IMR-90 (cell line): ENCODE data around the gene HAS3. TPM values are rescaled to one million over a fixed set of nuclear protein-coding genes. Genes with fewer than 3 reads are reported as not detected.

ENCODE experiments used
- ATAC-seq: fragments of 200-7000 bp; cut with Tn5 transposase; 2 replicates; pipeline ENCODE4 v1.9.1; 2020; ENCODE audit warnings: low read depth, mild to moderate bottlenecking, moderate library complexity
- BruUV-seq: library from RNA; stranded (reverse); fragments of 400-500 nt; replicated peaks from 2 replicates; lab custom pipeline; 2021; lab: Mats Ljungman, UMichigan
- CTCF ChIA-PET: fragments of 300-600 bp; formaldehyde crosslinking; extraction: SDS; loops from one replicate; lab custom pipeline; 2021; ENCODE audit warnings: antibody characterized with exemption; lab: Yijun Ruan, JAX
- POLR2A ChIA-PET: fragments of 300-600 bp; sonication (Branson Sonifier 250); formaldehyde crosslinking; loops from one replicate; lab custom pipeline; 2022; ENCODE audit warnings: antibody characterized with exemption; ENCODE audit not compliant: unreplicated experiment; lab: Charles Lee
- DNase-seq: peaks from one replicate; pipeline ENCODE4 v3.0.0; 2013
- H2AFZ ChIP-seq: replicated peaks from 2 replicates; pipeline ENCODE3; 2013; ENCODE audit warnings: low read length, mild to moderate bottlenecking; ENCODE audit not compliant: poor library complexity
- H2AK5ac ChIP-seq: 2 replicates; pipeline ENCODE4 v1.6.1; 2013; ENCODE audit warnings: low read depth, low read length, inconsistent platforms
- H2AK9ac ChIP-seq: replicated peaks from 2 replicates; pipeline ENCODE3; 2013; ENCODE audit warnings: mild to moderate bottlenecking, low read depth, low read length, moderate library complexity; ENCODE audit not compliant: poor library complexity
- H2BK120ac ChIP-seq: 2 replicates; pipeline ENCODE4 v1.6.1; 2013; ENCODE audit warnings: low read depth, low read length, inconsistent platforms
- H2BK15ac ChIP-seq: 3 replicates; pipeline ENCODE4 v1.6.1; 2013; ENCODE audit warnings: low read depth, low read length, inconsistent platforms
- H2BK20ac ChIP-seq: 2 replicates; pipeline ENCODE4 v1.6.1; 2013; ENCODE audit warnings: low read depth, mild to moderate bottlenecking, inconsistent platforms, low read length, moderate library complexity
- H2BK5ac ChIP-seq: 2 replicates; pipeline ENCODE4 v1.6.1; 2013; ENCODE audit warnings: mild to moderate bottlenecking, low read depth, low read length, inconsistent platforms; ENCODE audit not compliant: poor library complexity, severe bottlenecking
- H3K14ac ChIP-seq: replicated peaks from 2 replicates; pipeline ENCODE4 v1.6.1; 2013; ENCODE audit warnings: low read depth, low read length, inconsistent platforms
- H3K18ac ChIP-seq: 2 replicates; pipeline ENCODE4 v1.6.1; 2013; ENCODE audit warnings: low read depth, low read length, control low read depth
- H3K23ac ChIP-seq: 2 replicates; pipeline ENCODE4 v1.6.1; 2013; ENCODE audit warnings: low read depth, low read length, inconsistent platforms
- H3K27ac ChIP-seq: 2 replicates; pipeline ENCODE4 v1.5.1; 2013; ENCODE audit warnings: mild to moderate bottlenecking, control low read depth, low read length; ENCODE audit not compliant: insufficient read depth
- H3K27me3 ChIP-seq: 2 replicates; pipeline ENCODE4 v1.6.1; 2013; ENCODE audit warnings: low read length; ENCODE audit not compliant: control insufficient read depth, insufficient read depth
- H3K36me3 ChIP-seq: 2 replicates; pipeline ENCODE4 v1.6.1; 2013; ENCODE audit warnings: low read length, mixed read lengths; ENCODE audit not compliant: control insufficient read depth, insufficient read depth
- H3K4ac ChIP-seq: 2 replicates; pipeline ENCODE4 v1.6.1; 2013; ENCODE audit warnings: low read depth, low read length, inconsistent platforms
- H3K4me1 ChIP-seq: 2 replicates; pipeline ENCODE4 v1.6.1; 2013; ENCODE audit warnings: low read length, mixed read lengths; ENCODE audit not compliant: control insufficient read depth, insufficient read depth
- H3K4me2 ChIP-seq: 2 replicates; pipeline ENCODE4 v1.6.1; 2013; ENCODE audit warnings: low read depth, mild to moderate bottlenecking, control low read depth, low read length, moderate library complexity
- H3K4me3 ChIP-seq: 2 replicates; pipeline ENCODE4 v1.5.1; 2013; ENCODE audit warnings: low read depth, mild to moderate bottlenecking, control low read depth, low read length, moderate library complexity; ENCODE audit not compliant: insufficient read depth
- H3K56ac ChIP-seq: 2 replicates; pipeline ENCODE4 v1.6.1; 2013; ENCODE audit warnings: low read length, inconsistent platforms; ENCODE audit not compliant: insufficient read depth; ENCODE audit errors: extremely low read depth
- H3K79me1 ChIP-seq, 2 experiments: 2 replicates each; pipeline ENCODE4 v1.6.1; 2013; ENCODE audit warnings: low read length in 2 of 2, inconsistent platforms in 1 of 2, low read depth in 1 of 2
- H3K9ac ChIP-seq: 2 replicates; pipeline ENCODE4 v1.6.1; 2013; ENCODE audit warnings: low read depth, low read length, control low read depth
- H3K9me1 ChIP-seq: 2 replicates; pipeline ENCODE4 v1.6.1; 2013; ENCODE audit warnings: low read length, inconsistent platforms; ENCODE audit not compliant: insufficient read depth
- H3K9me3 ChIP-seq: 2 replicates; pipeline ENCODE4 v1.6.1; 2013; ENCODE audit warnings: low read length; ENCODE audit not compliant: control insufficient read depth, insufficient read depth
- H4K20me1 ChIP-seq: 2 replicates; pipeline ENCODE4 v1.6.1; 2013; ENCODE audit warnings: low read length, inconsistent platforms; ENCODE audit not compliant: insufficient read depth
- H4K5ac ChIP-seq: 2 replicates; pipeline ENCODE4 v1.6.1; 2013; ENCODE audit warnings: mild to moderate bottlenecking, low read depth, low read length, control low read depth
- H4K8ac ChIP-seq, 2 experiments: 2 replicates each; pipeline ENCODE4 v1.6.1; 2013; ENCODE audit warnings: low read depth in 2 of 2, low read length in 2 of 2, control low read depth in 1 of 2, inconsistent platforms in 1 of 2
- H4K91ac ChIP-seq: 2 replicates; pipeline ENCODE4 v1.6.1; 2013; ENCODE audit warnings: low read depth, low read length, inconsistent platforms; ENCODE audit not compliant: insufficient read depth
- CEBPB ChIP-seq: IDR thresholded peaks from 2 replicates; pipeline ENCODE4 v1.6.1; 2012; ENCODE audit warnings: low read depth, low read length, improper control_type of control experiment
- CHD1 ChIP-seq: IDR thresholded peaks from 2 replicates; pipeline ENCODE4 v1.6.1; 2012; ENCODE audit warnings: low read depth, low read length, improper control_type of control experiment
- MAZ ChIP-seq: IDR thresholded peaks from 2 replicates; pipeline ENCODE4 v1.6.1; 2012; ENCODE audit warnings: low read depth, mild to moderate bottlenecking, low read length, improper control_type of control experiment, moderate library complexity, borderline replicate concordance
- NFE2L2 ChIP-seq: fragments of 150-350 bp; IDR thresholded peaks from 2 replicates; pipeline ENCODE4 v1.6.1; 2016; ENCODE audit warnings: low read depth, mild to moderate bottlenecking, low read length
- POLR2A ChIP-seq: IDR thresholded peaks from 2 replicates; pipeline ENCODE4 v1.6.1; 2012; ENCODE audit warnings: mild to moderate bottlenecking, low read depth, low read length
- RAD21 ChIP-seq: IDR thresholded peaks from 2 replicates; pipeline ENCODE4 v1.6.1; 2012; ENCODE audit warnings: low read length, improper control_type of control experiment
- RFX5 ChIP-seq: IDR thresholded peaks from 2 replicates; pipeline ENCODE4 v1.8.0; 2012; ENCODE audit warnings: low read depth, mild to moderate bottlenecking, low read length, moderate library complexity
- WGBS, 2 experiments: methylation state at CpG; one replicate each; pipeline versions ENCODE4 v1.1.5 to v1.1.7; 2013; ENCODE audit warnings: missing lambda C conversion rate in 2 of 2; ENCODE audit not compliant: insufficient read length in 1 of 2; ENCODE audit errors: extremely low coverage in 2 of 2; 5-methylcytosine and 5-hydroxymethylcytosine counted together
- dilution Hi-C: fragments of 300-500 bp; cut with HindIII; formaldehyde crosslinking; loops from one replicate; pipeline ENCODE4 v1.14.3; 2018; ENCODE audit warnings: low sequenced_read_pairs; ENCODE audit not compliant: unreplicated experiment
- in situ Hi-C: fragments of 300-500 bp; cut with MboI; formaldehyde crosslinking; loops from 3 replicates; pipeline ENCODE4 v1.14.3; 2019; ENCODE audit warnings: low sequenced_read_pairs, inconsistent platforms, mixed read lengths
- intact Hi-C: fragments of 100-400 bp; cut with micrococcal nuclease; formaldehyde crosslinking; loops from 2 replicates; pipeline ENCODE4 v1.10.0; 2022
- polyA plus RNA-seq, 3 experiments: library from polyadenylated mRNA; depleted of rRNA; stranded (reverse); fragments of >200 nt; gene quantifications; 2 replicates each; pipeline ENCODE4 v1.2.3, GENCODE V29; 2012; ENCODE audit warnings: low replicate concordance in 1 of 3
- total RNA-seq: library from RNA; depleted of rRNA; stranded (reverse); fragments of >200 nt; gene quantifications from 2 replicates; pipeline ENCODE4 v1.2.3, GENCODE V29; 2012
- TF ChIP-seq, protein P1 (sequence below): conservative IDR thresholded peaks from 2 replicates; pipeline ENCODE4 v1.5.1; 2012; ENCODE audit warnings: mild to moderate bottlenecking, low read depth, low read length, improper control_type of control experiment
- TF ChIP-seq, protein P2 (sequence below): fragments of 150-350 bp; IDR thresholded peaks from 2 replicates; pipeline ENCODE4 v1.6.1; 2016; ENCODE audit warnings: low read depth, mild to moderate bottlenecking, low read length, moderate library complexity, borderline replicate concordance

Gene HAS3
- total and polyA plus RNA-seq, 2 of the 4 experiments (the other 2 are of a cell fraction) = 0.36 to 0.97 TPM

DNA sequence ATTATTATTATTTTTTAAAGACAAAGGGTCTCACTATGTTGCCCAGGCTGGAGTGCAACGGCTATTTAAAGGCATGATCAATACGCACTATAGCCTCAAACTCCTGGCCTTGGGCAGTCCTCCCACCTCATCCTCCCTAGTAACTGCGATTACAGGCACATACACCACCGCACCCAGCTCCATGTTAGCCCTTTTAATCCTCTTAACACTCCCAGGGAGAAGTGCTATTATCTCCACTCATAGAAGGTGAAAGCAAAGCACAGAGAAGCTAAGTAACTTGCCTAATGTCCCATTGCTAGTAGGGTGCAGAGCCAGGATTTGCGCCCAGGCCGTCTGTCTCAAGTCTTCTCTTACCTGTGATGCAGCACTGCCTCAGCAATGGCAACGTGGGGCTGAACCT, 5.0 kb downstream of the HAS3 start:
- intact Hi-C loops (no loop called here), in situ Hi-C loops (loop anchor here (10.0 kb wide), 2 partner anchors 136 to 406 kb away; no protein-coding TSS in a partner anchor), dilution Hi-C loops (no loop called here)
- Histone ChIP-seq H3K4me1 (peaks cover 2% of the 10 kb centered on the region; the same call in 1 of the 2 replicates), H2AK5ac (no peak overlapping the region), H3K4ac (no peak overlapping the region), H4K91ac (no peak overlapping the region), H2BK5ac (no peak overlapping the region), H3K36me3 (peaks cover 22% of the 10 kb centered on the region), H3K14ac (no peak overlapping the region), H4K20me1 (peaks cover 32% of the 10 kb centered on the region), H3K27ac (no peak overlapping the region), H3K9ac (no peak overlapping the region), H2BK20ac (no peak overlapping the region), H3K4me3 (no peak overlapping the region), H2BK15ac (no peak overlapping the region), H2AK9ac (no peak overlapping the region), H2AFZ (no peak overlapping the region), H3K27me3 (no peaks in the 10 kb centered on the region), H4K8ac (no peak overlapping the region), H3K9me3 (no peaks in the 10 kb centered on the region), H4K5ac (no peak overlapping the region), H3K56ac (no peak overlapping the region), H3K18ac (no peak overlapping the region), H3K4me2 (no peak overlapping the region), H2BK120ac (no peak overlapping the region), H3K79me1 (peaks cover 0 to 30% of the 10 kb centered on the region in 2 experiments; a peak in 2 of 4 replicates), H3K9me1 (peaks cover 5% of the 10 kb centered on the region; the same call in 1 of the 2 replicates), H3K23ac (no peak overlapping the region)
- BruUV-seq = no TSS peak
- ChIA-PET CTCF (no interaction called here), POLR2A (no interaction called here)
- TF ChIP-seq NFE2L2 (no peak), RAD21 (no peak), RFX5 (no peak), CHD1 (no peak), POLR2A (no peak), CEBPB (no peak), MAZ (no peak)
- TF ChIP-seq, protein P1, sequence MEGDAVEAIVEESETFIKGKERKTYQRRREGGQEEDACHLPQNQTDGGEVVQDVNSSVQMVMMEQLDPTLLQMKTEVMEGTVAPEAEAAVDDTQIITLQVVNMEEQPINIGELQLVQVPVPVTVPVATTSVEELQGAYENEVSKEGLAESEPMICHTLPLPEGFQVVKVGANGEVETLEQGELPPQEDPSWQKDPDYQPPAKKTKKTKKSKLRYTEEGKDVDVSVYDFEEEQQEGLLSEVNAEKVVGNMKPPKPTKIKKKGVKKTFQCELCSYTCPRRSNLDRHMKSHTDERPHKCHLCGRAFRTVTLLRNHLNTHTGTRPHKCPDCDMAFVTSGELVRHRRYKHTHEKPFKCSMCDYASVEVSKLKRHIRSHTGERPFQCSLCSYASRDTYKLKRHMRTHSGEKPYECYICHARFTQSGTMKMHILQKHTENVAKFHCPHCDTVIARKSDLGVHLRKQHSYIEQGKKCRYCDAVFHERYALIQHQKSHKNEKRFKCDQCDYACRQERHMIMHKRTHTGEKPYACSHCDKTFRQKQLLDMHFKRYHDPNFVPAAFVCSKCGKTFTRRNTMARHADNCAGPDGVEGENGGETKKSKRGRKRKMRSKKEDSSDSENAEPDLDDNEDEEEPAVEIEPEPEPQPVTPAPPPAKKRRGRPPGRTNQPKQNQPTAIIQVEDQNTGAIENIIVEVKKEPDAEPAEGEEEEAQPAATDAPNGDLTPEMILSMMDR = no peak
- TF ChIP-seq, protein P2, sequence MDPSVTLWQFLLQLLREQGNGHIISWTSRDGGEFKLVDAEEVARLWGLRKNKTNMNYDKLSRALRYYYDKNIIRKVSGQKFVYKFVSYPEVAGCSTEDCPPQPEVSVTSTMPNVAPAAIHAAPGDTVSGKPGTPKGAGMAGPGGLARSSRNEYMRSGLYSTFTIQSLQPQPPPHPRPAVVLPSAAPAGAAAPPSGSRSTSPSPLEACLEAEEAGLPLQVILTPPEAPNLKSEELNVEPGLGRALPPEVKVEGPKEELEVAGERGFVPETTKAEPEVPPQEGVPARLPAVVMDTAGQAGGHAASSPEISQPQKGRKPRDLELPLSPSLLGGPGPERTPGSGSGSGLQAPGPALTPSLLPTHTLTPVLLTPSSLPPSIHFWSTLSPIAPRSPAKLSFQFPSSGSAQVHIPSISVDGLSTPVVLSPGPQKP = no peak
- ATAC-seq (no peak), DNase-seq (no peak)
- WGBS, 2 experiments = 100% methylated on average over 2 of the region's 7 CpGs; no CpG with 5 or more reads in 1 of the 2 experiments
